GM04504 (cell line): ENCODE data around the gene DEGS2.
"Not testable (repeated sequence)": the region's sequence is repeated elsewhere in the genome, so short reads cannot be mapped to it uniquely, and the experiment has no call there.

Experiments
- DNase-seq: peaks from one replicate; pipeline ENCODE4 v3.0.0-alpha.2; 2012; ENCODE audit warnings: low read depth

DEGS2 gene

DNA sequence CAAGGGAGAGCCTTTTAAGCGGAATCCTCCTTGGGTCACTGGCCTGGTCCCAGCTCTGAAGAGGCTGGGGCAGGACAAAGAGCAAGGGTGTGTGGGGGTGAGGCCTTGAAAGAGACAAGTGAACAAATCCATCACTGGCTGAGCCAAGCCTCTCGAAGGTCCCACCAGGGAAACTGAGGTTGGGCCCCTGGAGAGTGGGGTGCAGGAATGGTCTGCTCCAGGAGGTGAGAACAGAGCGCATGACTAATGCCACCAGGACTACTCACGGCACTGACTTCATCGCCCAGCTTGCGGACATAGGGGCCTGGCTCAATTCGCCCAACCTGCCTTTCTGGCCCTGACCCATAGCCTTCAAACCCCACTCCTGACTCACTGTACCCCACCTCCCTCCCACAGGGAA lies 19.2 kb upstream of the DEGS2 start:
- DNase-seq, result no peak

DNA sequence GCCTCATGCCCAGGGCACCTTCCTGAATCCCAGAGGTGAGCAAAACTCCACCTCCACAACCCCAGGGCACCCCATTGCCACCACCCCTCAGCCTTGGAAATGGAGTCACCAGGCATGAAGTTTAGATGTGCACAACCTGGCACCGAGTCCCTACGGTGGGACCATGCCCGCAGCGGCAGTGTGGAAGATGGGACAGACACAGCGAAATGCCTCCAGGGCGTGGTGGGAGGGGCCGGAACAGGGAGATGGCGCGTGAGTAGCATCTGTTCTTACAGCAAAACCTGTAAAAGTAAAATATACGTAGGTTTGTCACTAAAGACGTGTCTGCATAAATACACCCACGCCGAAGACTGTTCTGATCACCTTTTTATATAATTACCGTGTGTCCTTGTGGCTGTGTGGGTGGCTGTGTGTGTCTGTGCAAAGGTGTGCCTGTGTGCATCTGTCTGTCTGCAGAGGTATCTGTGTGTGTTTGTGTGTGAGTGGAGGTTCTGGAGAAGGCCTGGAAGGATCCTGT lies 17.4 kb upstream of the DEGS2 start:
- DNase-seq, result no peak

DNA sequence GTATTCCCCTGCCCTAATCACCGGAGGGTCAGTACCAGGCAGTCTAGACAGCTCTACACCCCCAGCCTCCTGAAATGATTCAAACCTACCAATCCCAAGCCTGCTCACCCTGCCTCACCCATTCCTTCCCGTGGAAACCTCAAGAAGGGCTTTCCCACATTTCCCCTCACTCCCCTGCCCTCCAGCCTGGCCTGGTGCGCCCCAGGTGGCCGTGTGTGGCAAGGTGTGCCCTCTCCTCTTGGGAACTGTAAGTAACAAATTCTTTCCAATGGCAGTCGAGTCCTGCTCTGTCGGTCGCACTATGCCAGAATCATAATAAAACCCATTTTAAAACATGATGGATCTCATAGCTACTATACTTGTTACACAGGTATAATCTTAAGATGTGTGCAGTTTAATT lies 13.9 kb upstream of the DEGS2 start:
- no peak for DNase-seq

DNA sequence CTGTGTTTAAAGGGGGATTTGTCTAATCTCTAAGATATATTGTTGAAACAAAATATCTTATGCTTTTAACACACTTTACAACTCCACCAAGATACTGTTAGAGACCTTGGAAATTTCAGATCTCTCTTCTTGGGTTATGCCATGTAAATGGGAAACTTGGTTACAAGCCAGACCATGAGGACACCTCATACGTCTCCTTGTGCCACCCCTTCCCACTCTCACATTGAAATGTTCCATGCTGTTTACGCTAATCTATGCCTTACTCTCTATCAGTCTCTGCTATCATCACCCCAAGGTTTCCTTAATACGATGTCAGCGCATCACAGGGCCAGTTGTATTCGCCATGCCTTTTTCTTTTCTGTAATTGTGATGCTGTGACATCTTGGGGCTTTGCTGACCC lies 13.4 kb upstream of the DEGS2 start:
- DNase-seq, result no peak

DNA sequence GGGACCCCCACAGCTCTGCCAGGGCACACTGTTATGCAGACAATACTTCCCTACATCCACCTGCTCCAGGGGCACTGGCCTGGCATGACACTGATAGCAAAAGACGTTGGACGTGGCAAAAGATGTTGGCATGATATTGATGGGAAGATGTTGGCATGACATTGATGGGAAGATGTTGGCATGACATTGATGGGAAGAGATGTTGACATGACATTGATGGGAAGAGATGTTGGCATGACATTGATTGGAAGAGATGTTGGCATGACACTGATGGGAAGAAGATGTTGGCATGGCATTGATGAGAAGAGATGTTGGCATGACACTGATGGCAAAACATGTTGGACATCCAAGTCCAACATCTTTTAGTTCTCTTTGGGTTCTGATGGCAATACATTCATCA lies 11.4 kb upstream of the DEGS2 start:
- DNase-seq, result no peak

DNA sequence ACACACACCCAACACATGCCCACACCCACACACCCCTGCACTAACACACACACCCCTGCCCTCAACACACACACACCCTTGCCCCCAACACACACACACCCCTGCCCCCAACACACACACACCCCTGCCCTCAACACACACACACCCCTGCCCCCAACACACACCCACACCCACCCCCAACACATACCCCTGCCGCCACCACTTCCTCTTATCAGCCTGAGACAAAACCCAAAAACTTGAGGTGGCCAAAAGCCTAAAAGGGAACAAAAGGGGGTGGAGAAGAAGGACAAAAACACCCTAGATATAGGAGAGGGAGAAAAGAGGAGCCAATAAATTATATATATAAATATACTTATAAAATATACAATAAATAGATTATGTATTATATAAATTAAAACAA lies 9.1 kb upstream of the DEGS2 start:
- no peak for DNase-seq

DNA sequence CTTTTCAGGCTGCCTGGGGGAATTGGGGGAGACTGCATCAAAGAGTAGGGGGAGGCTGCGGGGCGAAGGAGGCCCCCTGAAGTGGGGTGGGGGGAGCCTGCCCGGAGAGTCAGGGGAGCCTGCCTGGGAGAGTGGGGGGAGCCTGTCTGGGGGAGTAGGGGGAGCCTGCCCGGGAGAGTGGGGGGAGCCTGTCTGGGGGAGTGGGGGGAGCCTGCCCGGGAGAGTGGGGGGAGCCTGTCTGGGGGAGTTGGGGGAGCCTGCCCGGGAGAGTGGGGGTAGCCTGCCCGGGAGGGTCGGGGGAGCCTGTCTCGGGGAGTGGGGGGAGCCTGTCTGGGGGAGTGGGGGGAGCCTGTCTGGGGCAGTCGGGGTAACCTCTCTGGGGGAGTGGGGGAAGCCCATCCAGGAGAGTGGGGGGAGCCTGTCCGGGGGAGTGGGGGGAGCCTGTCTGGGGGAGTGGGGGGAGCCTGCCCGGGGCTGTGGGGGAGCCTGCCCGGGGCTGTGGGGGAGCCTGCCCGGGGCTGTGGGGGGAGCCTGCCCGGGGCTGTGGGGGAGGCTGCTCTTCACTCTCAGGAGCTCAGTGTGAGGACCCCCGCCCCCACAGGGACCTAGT lies 6.5 kb upstream of the DEGS2 start:
- DNase-seq, result no peak

DNA sequence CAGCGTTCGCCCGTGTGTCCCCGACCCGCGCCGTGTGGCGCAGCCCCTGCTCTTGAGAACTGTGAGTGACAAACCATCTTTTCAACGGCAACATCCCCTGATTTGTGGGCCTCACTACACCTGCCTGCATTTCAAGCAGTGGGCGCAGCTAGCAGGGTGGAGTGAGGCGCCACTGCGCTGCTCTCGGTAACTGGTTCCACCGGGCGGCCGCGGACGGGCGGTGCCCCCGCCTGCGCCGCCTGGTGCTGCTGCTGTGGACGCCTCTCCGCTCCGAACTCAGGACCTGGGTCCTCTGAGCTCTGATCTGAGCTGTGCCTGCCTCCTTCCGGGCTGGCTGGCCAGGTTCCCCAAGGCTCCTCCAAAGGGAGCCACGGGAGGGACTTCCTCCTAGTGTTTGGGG lies 5.9 kb upstream of the DEGS2 start:
- no peak for DNase-seq

DNA sequence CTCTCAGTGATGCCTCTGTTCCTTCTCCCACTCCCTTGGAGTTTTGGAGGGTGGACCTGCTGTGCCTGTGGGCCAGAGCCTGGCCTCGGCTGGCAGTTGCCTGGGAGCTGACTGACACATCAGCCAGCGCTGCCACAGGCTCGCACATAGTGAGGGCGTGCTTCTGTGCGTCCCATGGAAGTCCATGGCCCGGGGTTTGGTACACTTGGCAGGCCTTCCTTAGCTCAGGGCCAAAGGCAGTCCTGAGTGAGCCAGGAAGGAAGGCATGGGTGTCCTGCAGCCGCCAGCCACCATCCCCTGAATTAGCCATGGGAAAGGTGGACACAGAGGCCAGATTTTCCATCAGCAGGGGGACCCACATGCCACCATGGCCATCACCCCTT lies 1.1 kb upstream of the DEGS2 start:
- no peak for DNase-seq

DNA sequence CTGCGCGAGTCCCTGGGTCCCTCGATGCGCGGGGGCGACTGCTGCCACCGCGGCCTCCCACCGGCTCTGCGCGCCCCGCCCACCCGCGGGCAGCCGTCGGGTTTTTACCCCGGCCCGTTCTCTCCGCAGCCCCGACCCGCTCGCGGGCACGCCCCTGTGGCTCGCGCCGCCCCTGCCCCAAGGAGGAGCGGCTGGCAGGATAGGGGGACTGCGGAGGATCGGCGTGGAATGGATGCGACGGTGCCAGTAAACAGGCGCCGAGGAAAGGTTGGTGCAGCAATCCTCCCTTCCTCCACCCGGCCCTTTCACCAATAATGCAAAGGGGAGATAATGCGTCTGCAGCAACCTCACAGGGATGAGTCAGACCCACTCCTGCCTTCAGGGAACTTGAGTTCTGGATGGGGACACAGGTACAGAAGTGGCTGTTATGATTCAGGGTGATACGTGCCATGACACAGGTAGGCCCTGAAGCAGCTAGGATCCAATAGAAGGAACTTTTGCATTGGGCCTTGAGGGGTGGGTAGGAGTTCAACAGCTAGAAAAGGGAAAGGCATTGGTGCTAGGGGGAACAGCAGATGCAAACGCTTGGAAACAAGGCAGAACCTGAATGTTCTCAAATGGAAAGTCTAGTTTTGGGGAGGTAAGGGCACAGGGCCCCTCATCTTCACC lies 554 bp upstream of the DEGS2 start:
- DNase-seq, result no peak

DNA sequence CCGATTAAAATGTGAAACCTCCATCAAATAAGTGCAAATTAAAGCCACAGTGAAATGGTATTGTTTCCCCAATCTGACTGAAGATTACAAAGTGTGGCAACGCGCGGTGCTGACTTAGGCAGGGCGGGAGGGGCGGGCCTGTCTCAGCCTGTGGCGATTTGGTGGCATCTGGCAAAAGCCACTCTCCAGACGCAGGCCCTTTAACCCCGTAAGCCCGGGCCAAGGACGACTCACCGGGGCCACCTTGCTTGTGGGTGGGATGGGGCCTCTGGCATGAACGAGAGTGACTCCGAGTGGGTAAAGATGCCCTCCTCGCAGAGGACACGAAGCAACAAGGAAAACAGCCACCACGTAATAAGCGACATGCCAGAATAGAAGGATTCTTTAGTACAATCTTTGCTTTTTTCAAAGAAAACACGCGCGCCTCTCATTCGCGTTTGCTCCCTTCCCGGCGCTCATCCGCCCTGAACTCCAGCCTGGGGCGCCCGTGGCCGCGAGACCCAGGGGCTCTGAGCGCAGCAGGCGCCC lies 815 bp downstream of the DEGS2 start:
- no peak for DNase-seq

DNA sequence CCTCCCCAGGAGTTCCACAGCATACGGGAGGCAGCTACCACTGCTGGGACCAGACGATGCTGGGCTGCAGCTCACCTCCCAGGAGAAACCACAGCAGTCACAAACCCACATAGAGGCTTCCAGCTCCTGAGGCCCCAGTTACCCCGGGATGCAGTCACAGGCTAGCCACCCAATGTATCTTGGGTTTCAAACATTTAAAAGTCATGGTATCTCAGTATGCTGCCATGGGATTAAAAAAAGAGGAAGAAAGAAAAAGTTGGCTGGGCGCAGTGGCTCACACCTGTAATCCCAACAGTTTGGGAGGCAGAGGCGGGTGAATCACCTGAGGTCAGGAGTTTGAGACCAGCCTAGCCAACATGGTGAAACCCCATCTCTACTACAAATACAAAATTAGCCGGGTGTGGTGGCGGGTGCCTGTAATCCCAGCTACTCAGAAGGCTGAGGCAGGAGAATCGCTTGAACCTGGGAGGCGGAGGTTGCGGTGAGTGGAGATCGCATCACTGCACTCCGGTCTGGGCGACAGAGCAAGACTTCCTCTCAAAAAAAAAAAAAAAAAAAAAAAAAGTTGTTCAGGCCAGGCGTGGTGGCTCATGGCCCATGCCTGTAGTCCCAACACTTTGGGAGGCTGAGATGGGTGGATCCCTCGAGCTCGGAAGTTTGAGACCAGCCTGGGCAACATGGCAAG lies 1.8 kb downstream of the DEGS2 start:
- not testable (repeated sequence) for DNase-seq

DNA sequence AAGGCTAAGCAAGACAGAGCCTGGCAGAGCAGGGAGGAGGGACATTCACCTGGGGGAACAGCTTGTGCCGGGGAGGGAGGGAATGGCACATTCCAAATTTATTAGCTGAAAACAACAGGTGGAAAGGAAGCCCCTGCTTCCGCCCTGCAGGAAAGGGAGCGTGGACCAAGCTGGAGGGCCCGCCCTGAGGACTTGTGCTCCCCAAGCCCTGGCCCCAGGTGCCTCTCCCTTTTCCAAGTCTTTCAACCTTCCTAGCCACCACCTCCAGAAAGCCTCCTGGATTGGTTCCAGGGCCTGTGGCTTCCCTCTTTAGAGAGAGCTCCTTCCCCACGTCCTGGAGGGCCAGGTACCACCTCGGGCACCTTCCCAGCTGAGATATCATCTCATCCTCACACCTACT lies 2.7 kb downstream of the DEGS2 start:
- no peak for DNase-seq

DNA sequence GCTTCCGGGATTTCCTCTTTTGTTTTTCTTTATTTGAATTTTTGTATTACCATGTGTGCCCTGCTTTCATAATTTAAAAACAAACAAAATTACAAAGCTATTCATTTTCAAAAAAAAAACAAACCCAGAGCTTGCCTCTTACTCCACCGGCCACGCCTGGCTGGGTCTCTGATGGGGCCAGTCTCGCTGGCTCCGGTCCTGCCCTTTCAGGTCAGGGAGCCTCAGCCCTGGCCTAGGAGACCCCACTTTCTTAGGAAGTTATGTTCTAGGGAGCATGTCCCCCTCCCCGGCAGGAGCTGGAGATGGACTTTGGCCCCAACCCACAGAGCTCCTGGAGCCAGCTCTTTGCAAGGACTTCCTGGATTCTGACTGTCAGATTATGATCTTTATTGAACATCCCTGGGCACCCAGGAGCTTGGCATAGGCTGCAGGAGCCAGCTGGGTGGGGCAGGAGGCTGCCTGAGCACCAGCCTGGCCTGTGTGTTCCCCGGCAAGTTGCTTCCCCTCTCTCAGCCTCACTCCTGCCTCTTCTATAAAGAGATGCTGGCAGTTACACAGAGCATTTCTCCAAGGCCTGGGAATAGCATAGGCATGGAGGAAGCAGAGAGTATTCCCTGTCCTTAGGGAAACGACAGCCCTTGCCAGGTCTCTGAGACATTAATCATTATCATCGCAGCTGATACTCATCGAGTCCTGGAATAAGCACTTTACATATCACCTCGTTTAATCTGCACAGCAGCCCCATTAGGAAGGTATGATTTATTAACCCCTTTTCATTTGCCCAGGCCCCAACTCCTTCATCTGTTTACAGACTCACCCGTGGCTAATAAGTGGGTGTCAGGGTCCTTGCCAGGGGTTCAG lies 3.5 kb downstream of the DEGS2 start:
- no peak for DNase-seq

DNA sequence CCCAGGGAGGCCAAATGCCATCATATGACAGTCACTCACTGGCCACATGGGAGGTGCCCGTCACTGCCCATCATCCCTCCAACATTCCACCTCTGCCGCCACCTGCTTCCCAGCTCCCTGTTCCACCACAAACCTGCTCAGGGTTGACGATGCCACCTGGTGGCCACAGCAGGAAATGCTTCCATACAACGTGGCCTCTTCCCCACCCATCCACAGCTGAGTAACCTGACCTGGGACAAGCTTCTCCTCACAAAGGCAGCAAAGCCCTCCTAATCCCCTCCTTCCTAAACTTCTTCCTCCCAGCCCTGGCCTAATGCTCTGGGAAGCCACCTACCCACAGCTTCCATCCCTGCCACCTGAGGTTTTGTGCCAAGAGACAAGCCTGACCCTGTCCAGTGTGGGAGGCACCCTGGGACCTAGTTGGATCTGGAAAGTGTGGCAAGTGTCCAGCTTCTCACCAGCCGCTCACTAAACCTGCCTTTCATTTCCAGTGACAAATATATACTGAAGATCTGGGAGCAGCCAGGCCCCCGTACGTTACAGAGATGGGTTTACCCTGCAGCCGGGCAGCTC lies 4.3 kb downstream of the DEGS2 start:
- DNase-seq, result no peak

DNA sequence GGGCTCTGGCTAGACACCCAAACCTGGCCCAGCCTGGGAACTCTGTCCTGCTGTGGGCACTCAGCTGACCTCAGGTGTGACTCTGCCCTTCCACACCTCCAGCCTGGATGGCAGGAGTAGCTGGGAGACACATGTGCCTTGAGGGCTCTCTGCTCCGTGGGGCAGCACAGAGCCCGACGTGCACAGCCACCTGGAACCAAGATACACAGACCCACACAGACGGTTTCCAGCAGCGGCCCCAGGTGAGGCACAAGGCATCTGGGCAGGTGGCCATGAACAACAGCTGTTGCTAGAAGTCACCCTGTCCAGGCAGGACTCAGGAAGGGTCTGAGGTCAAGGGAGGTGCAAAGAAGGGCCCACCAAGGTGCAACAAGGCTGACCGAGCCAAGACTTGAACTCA lies 5.9 kb downstream of the DEGS2 start:
- DNase-seq, result no peak

DNA sequence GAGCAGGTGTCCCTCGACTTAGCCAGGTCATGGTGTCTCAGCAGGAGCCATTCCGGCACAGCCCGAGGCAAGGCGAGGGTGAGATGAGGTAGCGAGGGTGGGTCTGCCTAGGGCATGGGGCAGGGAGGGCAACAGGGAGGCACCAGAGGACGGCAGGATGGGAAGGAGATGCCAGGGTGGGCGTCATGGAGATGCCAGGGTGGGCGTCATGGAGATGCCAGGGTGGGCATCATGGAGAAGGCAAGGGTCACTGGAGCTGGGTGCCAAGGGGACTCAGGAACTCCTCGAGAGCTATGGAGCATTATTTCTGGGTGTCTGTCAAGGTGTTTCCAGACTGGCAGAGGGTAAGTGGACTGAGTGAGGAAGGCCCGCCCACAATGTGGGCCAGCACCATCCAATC lies 7.4 kb downstream of the DEGS2 start:
- DNase-seq, result no peak

DNA sequence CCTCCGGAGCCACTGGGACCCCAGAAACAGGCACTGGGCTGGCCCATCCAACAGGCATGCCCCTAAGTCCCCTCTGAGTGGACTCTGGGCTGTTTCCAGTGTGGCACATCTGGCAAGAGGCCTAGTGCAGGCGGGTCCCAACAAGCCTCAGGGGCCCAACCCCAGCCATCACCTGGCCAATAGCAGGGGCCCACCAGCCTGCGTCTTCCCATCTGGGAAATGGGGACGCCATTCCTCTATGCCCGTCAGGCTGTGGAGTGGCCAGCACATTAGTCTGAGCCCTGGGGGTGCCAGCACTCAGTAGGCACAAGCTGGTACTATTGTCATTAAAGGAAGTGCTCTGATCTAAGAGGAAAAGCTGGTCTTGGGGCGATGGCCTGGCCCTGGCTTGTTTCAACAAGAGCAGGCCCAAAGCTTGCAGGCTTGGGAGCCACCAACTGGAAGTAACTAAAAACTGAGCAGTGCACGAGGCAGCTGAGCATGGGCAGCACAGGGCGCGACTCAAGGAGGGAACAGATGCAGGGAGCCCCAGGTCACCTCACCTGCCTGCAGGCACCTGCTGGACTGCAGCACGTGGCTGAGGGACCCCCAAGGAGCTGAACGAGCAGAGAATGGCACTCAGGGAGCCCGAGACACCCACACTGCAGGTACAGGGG lies 8.4 kb downstream of the DEGS2 start:
- no peak for DNase-seq

DNA sequence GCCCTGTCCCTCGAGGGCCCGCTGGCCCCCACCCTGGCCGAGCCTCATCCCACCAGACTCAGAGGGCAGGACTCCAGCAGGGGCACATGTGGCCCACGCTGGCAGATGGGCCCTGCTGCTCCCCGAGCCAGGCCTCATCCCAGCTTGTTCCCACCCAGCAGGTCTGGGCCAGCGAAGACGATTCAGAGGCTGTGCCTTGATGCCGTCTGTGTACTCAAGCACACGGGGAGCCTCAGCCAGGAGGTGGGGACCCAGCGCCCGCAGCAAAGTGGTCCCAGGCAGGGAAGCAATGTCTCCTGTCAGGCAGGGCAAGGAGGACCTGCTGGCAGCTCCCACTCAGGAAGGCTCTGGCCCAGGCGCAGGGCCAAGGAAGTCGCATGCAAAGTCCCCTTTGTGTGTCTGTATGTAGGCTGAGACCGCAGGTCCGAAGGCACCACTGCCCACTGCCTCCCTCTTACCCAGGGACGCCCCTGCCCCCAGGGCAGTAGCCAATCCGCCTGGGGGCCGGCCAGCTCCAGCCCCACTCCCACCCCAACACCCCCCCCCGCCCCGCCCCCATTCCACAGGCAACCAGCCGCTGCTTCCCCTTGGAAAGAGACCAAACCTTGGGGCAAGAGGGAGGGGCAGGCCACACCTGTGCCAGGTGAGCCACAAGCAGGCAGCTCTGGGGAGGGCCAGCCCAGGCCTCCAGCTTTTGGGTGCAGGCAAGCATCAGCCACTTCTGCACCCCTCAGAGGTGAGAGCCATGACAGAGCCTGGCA lies 9.4 kb downstream of the DEGS2 start:
- DNase-seq, result no peak

DNA sequence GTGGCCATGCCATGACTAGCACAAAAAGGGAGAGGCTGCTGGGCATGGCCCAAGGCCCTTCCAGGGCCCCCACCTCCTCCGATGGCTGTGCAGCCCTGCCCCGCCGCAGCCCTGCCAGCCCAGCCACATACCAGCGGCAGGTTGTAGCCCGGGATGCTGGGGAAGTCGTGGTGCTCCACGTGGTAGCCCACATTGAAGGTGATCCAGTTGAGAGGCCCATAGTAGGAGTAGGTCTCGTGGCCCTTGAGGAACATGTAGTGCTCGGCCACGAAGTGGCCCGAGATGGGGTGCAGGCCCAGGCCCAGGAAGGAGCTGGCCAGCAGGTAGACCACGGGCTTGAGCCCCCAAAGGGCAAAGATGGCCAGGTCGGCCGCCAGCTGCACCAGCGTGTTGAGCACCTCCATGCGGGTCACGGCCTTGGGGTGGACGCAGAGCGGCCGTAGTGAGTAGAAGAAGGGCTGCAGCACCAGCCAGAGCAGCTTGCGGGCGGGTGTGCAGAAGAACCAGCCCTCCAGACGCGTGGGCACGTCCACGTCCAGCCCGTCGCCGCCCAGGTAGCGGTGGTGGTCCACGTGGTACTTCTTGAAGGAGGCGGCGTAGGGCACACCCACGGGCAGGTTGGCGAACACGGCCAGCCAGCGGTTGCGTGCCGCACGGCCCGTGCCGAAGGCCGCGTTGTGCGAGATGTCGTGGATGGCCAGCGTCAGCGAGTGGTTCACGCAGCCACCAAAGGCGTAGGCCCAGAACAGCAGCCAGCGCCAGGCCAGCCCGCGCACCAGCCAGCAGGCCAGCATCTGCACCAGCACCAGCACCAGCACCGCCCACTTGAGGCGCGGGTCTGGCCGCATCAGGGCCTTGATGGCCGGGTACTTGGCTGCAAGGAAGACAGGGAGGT lies 10.4 kb downstream of the DEGS2 start:
- DNase-seq, result no peak
